HG03064 (cell line): ENCODE results near the gene ERVW-1.
"Not testable (repeated sequence)": the region's sequence is repeated elsewhere in the genome, so short reads cannot be mapped to it uniquely, and the experiment has no call there.

Experiments
- ATAC-seq: cut with Tn5 transposase; IDR thresholded peaks from one replicate; pipeline ENCODE4 v1.9.1; 2021; ENCODE audit warnings: low read depth; ENCODE audit not compliant: unreplicated experiment

The ERVW-1 gene

GRCh38 chr7:92475261-92475770 is 2.4 kb downstream of the ERVW-1 start:
- not testable (repeated sequence) for ATAC-seq

GRCh38 chr7:92473989-92474388 is 3.8 kb downstream of the ERVW-1 start:
- ATAC-seq, result not testable (repeated sequence)

DNA sequence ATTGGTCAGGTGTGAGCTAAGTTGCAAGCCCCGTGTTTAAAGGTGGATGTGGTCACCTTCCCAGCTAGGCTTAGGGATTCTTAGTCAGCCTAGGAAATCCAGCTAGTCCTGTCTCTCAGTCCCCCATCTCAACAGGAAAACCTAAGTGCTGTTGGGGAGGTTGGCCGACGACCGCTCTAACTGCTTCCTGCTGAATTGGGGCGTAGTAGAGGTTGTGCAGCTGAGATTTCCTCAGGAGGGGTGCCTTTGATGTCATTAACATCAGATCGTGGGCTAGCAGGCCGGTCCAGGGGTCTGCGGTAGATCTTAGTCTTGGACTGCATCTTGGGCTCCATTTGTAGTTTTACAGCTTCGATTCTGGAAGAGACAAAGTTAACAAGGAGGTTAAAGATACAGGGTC is 9.2 kb downstream of the ERVW-1 start:
- not testable (repeated sequence) for ATAC-seq

GRCh38 chr7:92466682-92467081 is 11.1 kb downstream of the ERVW-1 start:
- ATAC-seq, result no peak

- ATAC-seq, result no peak
These were observed 13.2 kb downstream of the ERVW-1 start for GRCh38 chr7:92464515-92464914.

DNA sequence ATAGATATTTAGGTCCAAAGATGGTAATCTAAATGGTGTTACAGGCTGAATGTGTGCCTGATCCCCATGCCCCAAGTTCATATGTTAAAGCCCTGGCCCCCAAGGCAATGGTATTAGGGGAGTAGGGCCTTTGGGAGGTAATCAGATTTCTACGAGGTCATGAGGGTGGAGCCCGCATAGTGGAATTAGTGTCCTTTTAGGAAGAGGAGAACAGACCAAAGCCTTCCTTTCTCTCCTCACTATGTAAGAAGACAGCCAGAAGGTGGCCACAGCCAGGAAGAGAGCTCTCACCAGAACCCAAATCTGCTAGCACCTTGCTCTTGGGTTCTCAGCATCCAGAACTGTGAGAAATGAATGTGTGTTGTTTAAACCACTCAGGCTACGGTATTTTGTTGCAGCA is 15.2 kb downstream of the ERVW-1 start:
- ATAC-seq, result no peak

GRCh38 chr7:92461027-92462003 is 16.4 kb downstream of the ERVW-1 start:
- no peak for ATAC-seq

DNA sequence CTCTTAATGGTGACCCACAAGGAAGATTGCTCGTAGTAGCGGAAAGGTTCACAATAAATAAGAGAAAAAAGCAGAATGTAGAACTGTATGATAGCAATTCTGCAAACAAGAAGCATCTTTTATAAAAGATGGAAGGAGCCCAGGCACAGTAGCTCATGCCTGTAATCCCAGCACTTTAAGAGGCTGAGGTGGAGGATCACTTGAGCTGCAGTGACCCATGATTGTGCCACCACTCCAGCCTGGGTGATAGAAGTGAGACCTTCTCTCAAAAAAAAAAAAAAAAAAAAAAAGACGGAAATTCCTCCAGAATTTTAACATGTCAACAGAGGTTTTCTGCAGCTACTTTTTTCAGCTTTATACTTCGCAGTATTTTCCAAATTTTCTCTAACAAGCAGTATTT is 17.2 kb downstream of the ERVW-1 start:
- ATAC-seq, result no peak

DNA sequence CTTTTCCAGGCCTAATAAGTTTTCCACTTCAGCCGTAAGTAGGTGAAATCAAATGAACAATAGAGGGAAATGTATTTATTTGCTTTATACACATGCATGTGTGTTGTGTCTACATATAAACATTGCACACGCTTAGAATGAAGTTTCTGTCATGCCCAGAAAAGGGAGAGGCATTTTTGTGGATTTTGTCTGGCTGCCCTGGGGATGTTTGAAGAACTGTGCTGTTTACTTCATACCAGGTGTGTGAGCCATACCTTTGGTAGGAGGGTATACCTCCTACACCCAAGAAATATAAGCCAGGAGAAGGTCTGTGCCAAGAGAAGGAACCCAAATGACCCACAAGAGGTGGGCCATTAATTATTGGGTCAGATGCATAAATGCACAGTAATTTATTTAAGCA is 17.6 kb downstream of the ERVW-1 start:
- no peak for ATAC-seq

GRCh38 chr7:92456236-92456635 is 21.5 kb downstream of the ERVW-1 start:
- ATAC-seq, result no peak

- ATAC-seq, result no peak
These were observed 26.1 kb downstream of the ERVW-1 start for GRCh38 chr7:92451645-92452044.

GRCh38 chr7:92448205-92448747 is 29.5 kb downstream of the ERVW-1 start:
- peak; percentile 31 for ATAC-seq

DNA sequence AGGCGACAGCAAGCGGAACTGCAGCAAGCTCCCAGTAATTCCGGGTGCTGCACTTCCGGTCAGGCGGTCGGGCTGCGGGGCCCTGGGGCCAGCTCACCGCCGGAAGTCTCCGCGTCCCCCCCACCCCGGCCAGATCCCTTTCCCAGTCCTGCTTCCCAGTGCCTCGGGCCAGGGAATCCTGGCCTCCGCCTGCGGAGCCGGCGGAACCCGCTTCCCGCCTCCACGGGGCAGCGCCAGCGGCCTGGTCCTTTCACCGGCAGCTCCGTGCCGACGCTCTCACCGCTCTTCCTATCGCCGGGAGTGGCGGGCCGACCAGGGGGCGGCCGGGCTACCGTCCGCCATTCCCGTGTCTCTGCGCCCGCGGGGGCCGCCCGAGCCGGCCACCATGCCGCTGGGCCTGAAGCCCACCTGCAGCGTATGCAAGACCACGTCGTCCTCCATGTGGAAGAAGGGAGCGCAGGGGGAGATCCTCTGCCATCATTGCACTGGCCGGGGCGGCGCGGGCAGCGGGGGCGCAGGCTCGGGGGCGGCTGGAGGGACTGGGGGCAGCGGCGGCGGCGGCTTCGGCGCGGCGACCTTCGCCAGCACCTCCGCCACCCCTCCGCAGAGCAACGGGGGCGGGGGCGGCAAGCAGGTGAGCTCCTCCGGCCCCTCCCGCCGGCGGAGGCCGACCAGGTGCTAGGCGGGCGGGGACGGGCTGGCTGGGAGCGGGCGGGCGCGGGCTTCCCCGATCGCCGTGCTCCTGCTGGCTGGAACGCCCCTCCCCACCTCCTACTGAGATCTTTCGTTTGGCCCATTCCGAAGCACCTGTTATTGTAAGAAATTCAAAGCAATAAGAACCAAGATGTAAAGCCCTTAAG is 30.2 kb downstream of the ERVW-1 start, which contains the start of gene GATAD1:
Gene GATAD1 (plus strand): TSS at position 138 of the 860 bp plus-strand sequence. CDS start 248 bp downstream, at position 386.
- ATAC-seq, result peak; percentile 82

GRCh38 chr7:92446869-92447344 is 30.8 kb downstream of the ERVW-1 start:
- ATAC-seq, result no peak

DNA sequence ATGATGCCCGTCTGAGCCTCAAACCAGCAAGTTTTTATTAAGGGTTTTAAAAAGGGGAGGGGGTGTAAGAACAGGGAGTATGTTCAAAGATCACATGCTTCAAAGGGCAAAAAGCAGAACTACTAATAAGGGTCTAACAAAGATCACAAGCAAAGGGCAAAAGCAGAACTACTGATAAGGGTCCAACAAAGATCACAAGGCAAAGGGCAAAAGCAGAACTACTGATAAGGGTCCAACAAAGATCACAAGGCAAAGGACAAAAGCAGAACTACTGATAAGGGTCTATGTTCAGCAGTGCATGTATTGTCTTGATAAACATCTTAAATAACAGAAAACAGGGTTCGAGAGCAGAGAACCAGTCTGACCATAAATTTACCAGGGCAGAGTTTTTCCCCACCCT is 35.0 kb downstream of the ERVW-1 start:
- ATAC-seq, result not testable (repeated sequence)

DNA sequence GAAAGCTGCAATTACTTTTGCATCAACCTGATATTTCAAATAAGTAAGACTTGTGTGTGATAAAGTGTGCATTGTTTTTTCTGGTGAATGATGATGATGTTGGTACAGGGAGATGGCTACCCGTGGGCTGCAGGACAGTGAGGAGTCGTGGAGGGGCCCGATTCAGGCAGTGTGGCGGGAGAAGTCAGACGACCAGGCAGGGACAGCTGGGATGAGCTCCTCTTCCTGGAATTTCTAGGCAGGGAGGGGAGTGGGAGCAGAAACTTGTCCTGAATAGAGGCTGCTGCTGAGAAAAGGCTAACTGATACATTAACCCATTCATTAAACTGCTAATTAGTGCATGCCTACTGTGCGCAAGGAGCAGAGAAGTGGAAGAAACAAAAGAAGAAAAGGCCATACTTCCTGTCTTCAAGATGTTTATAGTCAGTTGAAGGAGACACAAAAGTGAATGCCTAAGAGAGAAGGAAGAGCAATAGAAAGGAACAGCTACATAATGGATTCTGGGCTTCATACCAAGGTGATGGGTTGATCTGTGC is 39.7 kb downstream of the ERVW-1 start:
- no peak for ATAC-seq

DNA sequence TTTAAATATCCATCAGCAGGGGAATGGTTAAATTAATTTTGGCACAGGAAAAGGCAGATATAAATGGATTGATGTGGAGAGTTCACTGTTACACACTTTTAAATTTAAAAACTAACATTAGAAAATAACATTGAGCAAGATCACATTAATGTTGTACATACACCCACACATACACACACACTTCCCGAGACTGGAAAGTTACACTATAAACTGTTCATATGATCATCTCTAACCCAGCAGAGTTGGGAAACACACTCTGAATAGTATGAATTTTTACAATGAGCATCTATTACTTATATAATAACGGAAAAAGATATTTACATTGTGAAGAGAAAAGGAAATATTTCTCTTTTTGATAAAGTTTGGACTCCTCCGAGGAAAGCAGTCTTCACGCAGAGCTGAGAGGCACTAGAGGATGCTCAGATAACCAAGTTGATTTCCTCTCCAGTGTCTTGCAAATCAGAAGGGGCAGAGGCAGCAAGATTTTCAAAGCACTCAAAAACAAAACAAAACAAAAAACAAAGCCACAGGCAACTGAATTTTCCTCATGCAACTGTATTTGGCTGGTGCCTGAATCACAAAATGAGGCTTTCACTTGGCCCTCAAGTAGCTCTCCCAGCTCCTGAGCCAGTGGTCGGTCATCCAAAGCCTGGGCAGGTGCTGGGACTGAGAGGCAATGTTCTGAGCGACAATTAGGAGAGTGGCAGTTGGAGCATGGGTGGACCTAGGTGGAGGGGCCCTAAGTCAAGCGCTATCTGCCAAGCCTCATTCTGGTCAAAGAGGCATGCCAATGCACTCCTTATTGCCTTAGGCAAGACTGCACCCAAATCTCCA is 40.9 kb downstream of the ERVW-1 start:
- no peak for ATAC-seq

- ATAC-seq, result no peak
These were observed 42.2 kb downstream of the ERVW-1 start for GRCh38 chr7:92435542-92435941.

DNA sequence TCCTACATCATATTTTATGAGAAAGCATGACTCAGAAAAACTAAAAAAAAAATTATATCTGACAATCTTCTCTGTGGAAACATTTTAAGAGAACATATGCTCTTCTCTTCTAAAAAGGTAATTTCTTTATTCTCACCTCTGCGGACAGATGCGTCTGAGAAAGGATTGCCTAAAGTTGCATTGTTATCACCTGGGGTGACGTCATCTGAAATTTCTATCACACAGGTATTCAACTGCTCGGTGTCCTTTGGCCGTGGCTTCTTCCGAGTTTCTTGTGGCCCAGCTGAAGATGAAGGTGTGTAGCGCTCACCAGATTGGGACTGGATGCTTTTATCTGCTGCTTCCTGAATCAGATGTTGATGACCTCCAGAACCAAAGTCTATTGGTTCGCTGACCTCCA is 44.7 kb downstream of the ERVW-1 start:
- ATAC-seq, result no peak
